SIG-M5 treated with dmso at 0.1 percent for 504 hours (cell line): ENCODE data around the gene TSGA10IP.

ENCODE experiments used
- DNase-seq: peaks from one replicate; lab custom pipeline; 2025; ENCODE audit not compliant: unreplicated experiment; lab: John Stamatoyannopoulos, UW

The TSGA10IP gene

DNA sequence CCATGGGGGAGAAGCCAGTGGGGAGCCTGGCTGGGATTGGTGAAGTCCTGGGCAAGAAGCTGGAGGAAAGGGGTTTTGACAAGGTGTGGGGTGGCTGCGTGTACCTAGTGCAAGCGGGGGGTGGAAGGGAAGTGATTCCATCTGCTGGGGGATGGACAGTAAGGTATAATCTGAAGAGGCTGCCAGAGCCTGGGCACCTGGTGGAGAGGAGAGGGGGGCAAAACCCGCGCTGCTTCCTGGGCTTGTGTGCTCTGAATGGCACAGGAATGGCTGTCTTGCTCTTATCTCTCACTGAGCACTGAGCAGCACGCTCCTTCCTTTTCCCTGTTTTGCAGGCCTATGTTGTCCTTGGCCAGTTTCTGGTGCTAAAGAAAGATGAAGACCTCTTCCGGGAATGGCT lies 58.0 kb downstream of the TSGA10IP start:
- no peak for DNase-seq

DNA sequence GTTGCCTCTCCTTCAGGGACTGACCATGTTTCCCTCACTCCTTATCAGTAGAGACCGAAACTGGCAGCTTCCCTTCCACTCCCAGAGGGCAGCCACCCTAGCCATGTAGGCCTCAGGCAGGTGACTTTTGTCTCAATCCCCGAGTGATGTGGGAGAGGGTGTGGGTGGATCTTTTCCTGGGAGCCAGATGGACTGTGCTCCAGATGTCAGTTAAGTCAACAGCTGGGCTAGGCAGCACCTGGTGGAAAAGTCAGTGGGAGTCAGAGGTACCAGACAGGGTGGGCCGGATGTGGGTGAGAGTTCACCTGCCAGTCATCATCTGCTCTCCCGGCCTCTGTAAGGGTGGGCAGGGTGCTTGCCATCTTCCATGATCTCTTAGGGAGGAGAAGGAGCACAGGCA lies 58.9 kb downstream of the TSGA10IP start:
- no peak for DNase-seq

DNA sequence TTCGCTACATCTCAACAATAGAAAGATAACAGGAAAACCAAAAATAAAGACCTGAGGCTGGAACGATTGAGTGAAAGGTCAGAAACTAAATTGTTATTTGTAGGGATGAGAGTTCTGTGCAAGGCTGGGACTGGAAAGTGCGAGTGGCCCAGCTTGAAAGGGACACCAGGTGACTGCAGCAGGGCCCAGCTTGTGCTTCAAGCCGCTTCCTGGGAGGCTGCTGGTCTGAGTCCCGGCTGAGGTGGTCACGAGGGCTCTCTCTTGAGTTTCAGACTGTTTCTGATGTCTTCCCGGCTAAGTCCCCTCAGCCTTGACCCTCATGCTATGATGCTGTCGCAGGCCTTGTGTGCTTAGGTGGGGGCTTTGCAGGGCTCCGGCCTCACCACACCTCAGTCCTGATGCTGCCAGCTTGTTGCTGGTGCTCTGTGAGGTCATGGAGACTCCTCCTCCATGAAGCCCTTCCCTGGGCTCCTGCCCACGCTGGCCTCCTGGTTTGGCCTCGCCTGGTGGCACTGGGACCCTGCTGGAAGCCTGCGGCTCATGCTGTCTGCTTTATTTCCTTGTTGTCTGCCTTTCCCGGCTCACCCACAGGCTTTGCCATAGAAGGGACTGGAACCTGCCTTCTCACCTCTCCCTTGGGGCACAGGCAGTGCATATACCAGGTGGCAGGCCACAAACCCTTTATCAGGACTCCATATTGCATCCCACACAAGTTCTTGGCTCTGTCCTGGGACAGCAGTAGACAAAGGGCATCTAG lies 61.0 kb downstream of the TSGA10IP start:
- no peak for DNase-seq

DNA sequence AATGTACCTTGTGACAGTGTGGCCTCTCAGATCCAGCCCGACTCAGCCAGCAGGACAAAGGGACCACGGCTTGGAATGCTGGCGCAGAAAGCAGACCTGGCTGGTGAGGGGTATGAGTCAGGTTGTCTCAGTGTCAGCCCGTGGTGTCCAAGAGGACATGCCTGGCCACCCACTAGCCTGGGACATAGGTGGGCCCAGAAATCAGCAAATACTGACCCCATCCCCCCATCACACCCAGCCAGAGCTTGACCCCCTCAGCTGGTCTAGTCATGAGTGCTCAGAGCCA lies 61.6 kb downstream of the TSGA10IP start:
- no peak for DNase-seq

DNA sequence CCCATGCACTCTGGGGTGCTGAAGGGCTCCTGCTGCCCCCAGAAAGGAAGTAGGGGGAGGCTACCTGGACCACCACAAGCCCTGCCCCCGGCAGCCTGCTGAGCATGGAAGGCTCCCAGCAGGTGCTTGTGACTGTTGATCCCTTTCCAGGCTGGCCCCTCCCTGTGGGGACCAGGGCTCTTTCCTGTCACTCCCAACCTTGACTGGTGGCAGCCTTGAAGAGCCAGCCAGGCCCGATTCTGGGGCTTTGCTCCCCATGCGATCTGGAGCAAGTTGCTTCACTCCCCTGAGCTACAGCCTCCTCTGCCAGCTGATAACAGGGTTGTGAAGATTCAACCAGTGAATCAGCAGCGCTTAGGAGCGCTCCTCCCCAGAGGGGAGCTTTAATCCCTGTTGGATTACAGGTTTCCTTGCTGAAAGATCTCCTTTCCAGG lies 61.9 kb downstream of the TSGA10IP start:
- DNase-seq: no peak

DNA sequence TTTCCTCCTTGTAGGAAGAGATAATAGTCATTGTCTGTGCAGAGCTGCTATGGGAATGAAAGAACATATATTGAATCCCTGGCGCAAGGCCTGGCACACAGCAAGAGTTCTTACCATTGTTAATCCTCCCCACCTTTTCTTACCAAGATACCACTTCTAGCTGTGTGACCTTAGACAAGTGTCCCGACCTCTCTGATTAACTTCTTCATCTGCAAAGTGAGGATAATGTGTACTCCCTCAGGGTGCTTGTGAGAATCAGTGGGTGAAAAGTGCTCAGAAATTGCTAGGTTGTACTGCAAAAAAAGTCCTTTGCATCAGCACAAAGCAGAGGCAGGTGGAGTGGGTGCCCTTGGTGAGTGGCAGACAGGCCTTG lies 62.8 kb downstream of the TSGA10IP start:
- DNase-seq: no peak

DNA sequence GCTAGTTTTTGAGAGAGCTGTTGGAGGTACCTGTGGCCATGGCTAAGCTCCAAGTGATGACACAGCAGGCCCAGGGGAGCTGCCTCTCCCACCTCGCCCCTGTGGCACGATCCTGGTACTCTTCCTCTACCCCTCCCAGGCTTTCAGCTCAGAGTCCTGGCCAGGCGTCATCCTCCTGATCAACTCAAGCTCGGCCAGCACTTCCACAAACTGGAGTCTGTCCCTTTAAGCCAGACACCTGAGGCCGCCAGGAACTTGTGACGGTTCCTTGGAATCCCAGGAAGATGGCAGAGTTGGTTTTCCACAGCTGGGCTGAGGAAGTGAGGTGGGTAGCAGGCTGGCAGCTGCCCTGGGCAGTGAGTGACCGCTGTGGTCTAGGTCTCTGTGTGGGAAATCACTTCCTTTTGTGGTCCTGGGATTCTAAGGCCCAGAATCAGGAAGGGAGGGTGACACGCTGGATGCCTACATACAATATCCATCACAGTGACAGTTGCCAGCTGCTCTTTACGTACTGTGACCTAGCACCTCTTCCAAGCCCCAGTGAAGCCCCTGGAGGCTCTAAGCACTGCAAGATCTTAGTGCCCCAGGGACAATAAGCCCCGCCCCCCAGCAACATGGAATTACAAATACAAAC lies 63.3 kb downstream of the TSGA10IP start:
- no peak for DNase-seq
